Measurements from ENCODE around the gene TRIM44.

- TF ChIP-seq CTCF (IDR thresholded peaks at IDR 0.05; ENCODE audit: low read length) (no peak), EZH2 (IDR thresholded peaks at IDR 0.05; ENCODE audit: borderline replicate concordance, low read length) (no peak)
Measured at GRCh38 chr11:35771722-35772121, 109.1 kb downstream of the TRIM44 start.

All from OCI-LY1 (cell line).